Measurements from ENCODE around the gene SKI.
"Not testable (repeated sequence)": the region's sequence is repeated elsewhere in the genome, so short reads cannot be mapped to it uniquely, and the experiment has no call there.

SKI gene

DNA sequence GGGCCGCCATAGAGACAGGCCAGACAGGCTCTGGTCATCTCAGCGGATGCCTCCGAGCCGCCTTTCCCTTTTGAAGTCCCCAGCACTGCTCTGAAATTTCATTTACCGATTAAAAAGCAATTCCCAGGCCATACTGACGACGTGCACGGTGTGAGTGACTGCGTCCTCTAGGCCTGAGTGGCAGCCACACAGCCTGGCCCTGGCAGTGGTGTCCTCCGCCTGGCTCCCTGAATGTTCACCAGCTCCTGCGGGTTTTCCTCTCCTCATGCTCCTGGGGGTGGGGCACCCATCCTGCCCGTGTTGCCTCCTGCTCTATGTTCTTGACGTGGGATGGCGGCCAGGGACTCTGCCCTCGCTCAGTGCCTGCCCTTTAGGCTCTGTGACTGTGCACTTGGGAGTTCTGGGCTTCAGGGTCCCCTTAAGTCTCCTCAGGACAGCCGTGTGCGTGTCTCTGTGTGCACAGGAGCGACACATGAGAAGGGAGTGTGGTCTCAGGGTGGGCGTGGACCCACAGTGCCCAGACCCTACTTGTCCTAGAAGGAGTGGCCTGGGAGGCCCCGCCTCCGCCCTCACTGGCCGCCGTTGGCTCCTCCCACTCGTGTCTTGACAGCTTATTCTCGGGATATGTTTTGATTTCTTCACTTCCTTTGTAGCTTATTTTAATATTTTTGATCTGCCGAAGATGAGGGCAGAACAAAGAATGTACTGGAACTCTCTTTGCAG is 3.6 kb downstream of the SKI start:
- DNase-seq = no peak

DNA sequence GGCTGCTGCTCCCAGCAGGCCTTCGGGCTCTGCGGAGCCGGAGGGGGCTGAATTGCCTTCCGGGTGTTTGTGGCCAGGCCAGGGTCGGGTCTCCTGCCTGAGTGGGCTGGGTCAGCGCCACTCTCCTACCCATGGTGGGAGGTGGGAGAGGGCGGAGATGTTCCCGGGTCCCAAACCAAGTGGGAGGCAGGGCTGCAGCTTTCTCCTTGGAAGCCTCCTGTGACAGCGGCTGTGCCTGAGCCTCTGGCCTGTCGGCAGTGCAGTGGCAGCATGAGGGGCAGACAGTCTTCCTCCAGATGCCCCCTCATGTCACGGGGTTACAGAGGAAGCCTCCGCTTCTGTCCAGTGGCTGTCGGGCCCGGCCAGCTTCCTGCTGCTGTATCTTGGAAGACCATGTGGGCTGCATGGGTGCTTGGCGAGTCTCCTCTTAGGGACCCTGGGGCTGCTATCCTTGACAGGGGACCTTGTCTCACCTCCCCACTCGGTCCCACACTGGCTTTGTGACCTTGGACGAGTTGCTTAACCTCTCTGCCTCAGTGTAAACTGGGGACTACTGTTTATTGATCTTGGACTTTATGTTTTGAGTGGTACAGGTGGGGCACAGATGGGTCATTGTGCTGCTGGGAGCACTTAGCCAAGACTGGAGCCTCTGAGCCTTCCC is 4.3 kb downstream of the SKI start:
- no peak for DNase-seq

DNA sequence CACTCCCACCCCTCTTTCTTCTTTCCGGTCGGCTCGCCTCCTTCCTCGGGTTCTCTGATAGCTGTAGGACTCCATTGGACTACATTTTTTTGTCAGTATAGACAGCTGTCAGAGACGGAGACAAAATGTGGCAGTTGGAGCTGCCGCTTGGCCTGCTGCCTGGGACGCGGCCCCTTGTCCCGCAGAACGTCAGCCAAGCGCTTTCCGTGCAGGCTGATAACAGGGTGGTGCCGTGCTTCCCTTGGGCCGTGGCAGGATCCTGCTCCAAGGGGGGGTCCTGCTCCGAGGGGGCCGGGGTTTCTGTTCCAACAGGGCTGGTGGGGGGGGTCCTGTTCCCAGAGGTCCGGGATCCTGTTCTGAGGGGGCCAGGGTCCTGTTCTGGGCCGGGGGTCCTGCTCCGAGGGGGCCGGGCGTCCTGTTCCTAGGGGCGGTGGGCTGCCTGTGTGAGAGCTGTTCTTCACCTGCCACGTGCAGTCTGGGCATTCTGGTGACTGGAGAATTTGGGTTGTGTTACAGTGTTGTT is 4.9 kb downstream of the SKI start:
- DNase-seq = no peak

DNA sequence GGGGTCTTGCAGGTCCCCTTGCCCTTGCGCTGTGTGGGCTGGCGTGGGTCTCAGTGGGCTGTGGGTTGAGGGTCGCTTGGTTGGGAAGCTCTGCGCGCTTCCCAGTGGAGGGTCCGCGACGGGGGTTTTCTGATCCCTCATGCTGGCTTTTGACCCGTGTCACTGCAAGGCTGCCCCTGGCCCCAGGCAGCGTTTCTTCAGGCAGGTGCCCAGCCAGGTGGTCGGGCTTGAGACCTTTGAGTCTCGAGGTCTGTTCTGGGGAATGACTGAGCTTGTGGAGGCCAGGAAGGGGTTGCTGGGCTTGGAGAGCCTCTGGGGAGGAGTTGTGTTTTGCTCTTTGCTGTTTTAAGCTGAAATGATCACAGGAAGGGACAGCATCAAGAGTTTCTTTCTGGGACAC is 5.3 kb downstream of the SKI start:
- no peak for DNase-seq

DNA sequence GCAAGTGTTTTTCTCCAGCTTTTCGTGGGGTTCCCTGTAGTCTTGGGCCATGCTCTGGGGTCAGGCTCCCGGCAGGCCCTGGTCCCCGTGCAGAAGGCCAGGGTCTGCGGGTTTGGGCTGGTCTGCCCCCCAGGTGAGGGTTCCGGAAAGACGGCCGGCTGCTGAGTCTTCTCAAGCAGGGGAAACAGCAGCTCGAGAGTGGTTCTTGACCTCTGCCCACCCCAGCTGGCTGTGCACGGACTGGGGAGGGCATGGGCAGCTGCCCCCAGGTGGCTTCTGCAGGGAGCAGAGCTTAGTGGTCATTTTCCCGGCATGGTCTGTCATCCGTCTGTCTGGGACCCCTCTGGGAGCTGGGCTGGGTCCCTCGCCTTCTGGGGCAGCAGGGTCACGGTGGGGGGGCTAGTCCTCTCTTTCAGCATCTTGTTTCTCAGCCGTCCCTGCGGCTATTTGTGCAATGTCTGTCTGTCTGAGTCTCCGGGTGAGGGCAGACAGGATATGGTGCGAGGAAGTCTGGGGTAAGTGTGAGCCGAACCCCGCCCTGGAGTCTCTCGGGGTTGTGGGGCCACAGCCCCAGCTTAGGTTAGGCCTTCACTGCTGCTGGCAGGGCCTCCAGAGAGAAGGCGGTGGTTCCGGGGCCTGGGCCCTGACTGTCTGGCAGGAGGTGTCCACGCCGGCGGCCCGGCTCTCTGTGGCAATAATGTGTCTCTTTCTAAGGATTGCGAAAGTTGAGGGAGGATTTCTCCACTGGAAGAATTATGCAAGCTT is 6.1 kb downstream of the SKI start:
- DNase-seq = no peak

DNA sequence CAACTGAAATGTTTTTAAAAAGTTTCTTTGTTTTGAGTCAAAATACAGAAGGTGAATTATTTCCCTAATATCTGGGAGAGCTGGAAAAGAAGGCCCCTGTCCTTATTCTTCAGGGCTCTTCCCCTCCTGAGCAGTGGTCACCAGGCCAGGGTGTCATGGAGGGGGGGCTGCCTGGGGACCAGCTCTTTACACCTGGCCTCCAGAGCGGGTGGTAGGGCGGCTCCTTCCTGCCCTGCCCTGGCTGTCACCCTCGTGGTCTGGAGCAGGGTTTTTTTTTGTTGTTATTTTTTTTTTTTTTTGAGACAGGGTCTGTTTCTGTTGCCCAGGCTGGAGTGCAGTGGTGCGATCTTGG is 6.6 kb downstream of the SKI start:
- DNase-seq = no peak

DNA sequence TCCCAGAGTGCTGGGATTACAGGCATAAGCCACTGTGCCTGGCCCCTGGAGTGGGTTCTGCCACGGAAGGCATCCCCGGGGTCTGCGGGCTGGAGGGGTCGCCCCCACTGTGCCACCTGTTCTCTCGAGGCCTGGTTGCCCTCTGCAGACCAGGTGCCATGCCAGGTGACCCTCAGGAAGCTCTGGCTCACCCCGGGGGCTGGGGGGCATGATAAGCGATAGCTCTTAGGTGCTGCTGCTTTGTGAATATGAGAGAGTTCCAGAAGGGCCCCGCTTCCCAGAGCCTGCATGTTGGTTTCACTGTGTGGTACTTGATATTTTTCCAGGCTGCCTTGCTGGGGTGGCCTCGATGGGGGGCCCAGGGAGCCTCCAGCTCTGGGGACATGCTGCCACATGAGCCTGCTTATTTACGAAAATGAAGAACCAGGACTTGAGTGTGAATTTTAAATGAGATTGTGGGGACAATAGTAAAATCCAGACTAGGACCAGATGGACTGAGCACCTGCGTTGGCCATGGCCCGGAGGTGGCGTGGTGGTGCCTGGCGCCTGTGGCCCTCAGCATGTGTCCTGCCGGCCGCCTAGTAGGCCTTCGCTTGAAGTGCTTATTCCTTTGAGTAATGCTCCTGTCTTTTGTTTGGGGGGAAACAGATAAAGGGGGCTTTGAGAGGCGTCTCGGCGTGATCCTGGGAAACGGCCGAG is 7.3 kb downstream of the SKI start:
- DNase-seq = no peak

DNA sequence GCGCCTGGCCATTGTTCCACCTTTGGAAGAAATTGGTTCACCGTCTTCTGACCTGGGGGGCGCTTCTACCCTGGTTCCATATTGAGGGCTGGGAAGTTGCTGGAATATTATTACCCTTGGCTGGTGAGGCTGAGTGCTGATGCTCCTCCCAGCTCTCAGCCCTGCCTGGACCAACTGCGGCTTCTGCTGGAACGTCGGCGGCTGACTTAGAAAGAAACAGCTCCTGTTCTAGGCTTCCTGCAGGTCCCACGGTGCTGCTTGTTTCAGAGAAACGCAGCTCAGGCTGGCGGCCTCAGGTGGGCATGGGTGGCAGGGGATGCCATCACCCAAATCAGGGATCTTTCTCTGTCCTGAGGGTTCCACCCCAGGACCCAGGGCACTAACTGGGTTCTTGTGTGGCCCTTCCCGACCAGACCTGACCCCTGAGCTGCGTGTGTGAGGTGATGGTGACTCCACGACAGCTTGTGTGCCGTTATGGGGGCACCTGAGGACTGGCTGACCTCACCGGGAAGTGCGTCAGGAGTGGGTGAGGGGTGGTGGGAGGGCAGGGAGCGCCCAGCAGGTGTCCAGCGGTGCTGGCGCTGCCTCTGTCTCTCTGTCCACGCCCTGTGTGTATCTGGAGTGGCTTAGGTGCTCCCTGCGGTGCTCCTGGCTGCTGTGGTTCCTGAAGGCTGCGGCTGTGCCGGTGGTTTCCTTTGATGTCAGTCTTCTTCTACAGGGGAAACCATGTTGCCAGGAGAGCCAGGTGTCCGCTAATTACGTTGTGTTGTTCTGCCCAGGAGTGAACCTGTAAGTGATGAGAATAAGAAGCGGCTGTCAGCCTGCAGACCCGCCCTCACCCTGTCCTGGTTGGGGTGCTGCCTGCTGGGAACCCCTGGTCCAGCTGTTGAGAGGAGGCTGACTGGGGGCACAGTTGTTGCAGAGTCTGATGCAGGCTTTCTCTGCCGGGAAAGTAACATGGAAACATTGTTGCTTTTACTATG is 8.9 kb downstream of the SKI start:
- DNase-seq = no peak

DNA sequence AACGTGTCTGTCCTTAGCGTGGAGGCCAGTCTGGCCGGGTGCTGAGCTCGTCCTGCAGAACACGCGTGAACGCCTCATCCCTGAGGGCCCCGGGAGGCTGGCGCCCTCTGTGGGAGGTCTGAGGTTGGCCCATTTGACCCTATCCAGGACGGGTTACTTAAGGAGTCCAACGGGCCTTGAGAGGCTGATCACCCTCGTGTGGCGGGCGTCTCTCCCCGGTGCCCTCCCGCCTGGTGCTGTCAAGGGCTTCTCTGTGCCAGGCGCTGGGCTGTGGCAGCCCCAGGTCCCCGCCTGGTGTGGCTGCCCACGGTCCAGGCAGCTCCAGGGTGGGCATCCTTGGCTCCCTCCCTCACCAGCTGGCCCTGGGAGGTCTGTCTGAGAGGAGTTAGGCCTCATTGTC is 9.7 kb downstream of the SKI start:
- no peak for DNase-seq

DNA sequence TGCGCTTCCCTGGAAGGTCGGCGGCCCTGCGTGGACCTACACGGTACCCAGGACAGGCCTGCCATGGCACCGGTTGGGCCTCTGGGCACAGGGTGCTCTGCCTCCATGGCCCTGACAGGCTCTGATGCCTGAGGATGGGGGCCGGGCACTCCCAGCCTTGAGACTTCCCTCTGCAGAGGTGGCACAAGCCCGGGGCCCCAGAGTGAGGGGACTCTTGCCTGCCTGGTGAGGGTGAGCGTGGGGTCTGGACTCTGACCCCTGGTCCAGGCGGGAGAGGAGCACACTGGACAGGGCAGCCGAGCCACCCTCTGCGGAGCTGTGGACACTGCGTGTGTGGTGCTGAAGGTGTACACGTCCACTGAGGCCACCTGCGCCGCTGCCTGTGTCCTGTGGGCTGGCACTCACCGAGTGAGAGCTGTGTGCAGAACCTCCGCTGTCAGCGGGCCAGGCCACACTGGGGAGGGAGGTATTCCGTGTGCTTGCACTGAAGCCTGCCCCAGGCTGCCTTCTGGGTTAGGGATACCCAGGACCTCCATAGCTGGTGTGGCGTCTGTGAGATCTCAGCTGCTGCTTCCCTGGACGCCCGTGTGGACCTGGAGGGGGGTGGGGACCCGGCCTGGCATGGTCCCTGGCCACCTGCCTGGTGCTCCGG is 10.4 kb downstream of the SKI start:
- no peak for DNase-seq

DNA sequence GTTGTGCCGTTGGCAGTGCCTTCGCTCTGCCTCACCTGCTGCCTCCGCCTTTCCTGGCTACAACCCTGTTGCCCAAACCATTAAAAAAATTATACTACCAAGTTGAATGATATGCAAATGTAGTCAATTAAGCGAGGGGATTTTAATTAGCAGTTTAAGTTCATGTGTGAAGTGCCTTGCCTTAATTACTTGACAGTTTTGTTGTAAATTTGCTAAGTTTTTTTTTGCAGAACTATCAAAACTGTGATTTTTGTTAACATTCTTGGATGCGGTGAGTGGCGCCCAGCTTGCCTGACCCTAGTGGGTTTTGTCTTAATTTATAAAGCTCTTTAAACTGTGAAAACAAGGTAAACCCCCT is 10.9 kb downstream of the SKI start:
- DNase-seq = no peak

DNA sequence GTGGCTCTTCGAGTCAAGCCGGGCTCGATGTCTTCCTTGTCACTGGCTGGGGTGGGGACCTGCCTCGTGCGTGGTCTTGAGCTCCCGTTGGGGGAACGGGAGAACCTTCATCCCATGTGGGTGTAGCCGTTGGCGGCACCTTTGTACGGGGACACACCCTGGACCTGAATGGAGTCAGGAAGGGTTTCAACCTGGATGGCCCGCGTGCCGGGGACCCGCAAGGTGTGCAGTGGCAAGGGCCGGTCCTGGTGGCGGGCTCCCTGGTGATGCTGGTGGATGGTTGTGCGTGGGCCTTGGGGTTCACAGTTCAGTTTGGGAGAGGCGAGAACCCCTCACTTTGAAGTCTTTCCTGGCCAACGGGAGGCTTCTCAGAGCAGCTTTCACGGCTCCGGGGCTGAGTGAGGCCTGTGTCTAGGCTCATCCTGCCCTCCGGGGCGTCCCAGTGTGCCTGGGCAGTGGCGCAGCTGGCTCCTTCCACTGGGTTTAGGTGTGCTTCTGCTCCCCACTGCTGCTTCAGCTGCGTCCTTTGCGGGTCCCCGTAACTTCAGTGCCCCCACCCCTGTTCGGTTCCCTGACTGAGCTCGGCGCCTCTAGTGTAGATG is 11.4 kb downstream of the SKI start:
- no peak for DNase-seq

DNA sequence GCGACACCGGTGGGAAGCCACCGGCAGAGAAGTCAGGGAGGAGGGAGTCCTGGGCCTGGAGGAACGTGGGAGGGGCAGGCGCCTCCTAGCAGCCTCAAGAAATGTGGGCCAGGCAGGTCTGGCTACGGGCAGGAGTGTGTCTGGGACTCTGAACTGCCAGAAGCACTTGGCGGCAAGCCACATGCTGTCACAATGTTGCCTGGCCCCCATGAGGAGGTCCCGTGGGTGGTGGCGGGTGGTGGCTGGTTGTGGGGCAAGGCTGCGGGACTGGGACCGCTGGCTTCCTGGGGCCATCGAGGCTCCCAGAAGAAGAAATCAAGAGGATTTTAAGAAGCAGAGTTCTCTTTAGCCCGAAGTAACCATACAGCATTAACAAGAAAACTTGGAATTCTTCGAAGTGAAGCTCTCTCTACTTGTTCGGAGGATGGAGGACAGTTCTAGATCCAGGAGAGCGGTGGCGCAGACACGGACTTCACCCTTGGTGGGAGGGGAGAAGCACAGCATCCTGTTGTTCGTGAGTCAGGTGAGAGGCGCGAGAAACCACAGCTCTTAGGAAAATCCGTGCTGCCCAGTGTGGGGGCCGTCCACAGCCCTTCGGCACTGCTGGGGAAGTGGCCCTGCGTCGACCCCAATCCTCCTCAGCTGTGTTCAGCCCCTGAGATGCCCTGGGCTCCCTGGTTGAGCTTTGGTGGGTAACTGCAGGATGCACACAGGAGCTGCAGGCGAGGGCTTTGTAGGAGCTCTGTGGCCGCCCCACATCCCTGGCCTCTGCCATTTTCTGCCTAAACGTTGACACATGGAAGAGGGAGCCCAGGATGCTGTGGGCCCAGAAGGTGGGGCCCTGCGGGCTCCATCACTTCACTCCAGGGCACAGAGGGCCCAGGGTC is 12.4 kb downstream of the SKI start:
- DNase-seq = no peak

DNA sequence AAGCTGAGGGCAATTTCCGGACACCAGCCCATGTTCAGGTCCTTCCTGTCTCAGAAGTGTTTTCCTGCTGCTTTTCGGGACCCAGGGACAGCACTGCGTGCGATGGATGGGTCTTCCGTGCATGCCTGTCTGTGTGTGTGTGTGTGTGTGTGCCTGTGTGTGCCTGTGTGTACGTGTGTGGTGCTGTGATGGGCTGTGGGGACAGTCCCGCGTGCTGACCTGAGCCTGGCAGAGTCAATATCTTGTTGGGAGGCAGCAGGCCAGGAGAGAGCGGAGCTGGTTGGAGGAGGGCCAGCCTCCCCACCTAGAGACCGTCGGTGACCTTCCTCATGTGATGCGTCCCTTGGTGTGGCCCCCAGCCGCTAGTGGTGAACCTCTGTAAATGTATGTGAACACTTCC is 13.7 kb downstream of the SKI start:
- no peak for DNase-seq

DNA sequence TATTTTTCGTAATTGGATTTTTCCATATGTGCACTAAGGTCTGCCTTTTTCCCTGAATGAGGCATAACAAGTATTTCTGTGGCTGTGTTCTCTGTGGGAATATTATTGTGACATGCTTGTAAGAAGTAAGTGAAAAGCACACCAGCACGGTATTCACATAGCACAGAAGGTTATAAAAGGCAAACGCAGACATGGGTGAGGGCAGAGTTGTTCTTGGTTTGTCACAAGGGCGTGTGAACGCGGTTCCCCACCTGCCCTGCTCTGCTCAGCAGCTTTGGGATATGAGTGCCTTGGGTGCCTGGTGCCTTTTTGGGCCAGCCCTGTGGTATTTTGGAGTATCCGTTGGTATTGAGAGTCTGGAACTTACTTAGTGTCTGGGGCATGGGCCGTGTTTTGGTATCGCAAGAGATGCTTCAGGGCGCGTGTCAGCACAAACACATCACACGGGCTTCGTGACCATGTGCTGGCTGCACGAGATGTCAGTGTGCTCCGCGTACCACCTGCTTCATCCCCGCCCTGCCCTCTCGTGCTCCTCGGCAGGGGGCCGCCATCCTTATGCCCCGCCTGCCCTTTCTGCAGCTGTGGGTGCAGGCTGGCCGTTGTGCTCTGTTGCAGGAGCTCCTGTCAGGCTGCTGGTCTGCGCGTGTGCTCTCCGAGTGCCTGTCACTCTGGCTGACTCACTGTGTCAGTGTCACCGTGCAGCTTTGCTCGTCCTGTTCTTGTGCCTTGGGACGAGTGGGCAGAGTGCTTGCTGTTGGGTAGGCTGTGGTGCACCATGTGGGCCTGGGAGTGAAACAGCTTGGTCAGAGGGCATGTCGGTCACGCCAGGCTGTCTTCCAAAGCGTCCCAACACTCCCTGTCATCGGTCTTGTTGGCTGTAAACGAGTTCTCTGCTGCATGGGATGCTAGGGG is 15.0 kb downstream of the SKI start:
- no peak for DNase-seq

DNA sequence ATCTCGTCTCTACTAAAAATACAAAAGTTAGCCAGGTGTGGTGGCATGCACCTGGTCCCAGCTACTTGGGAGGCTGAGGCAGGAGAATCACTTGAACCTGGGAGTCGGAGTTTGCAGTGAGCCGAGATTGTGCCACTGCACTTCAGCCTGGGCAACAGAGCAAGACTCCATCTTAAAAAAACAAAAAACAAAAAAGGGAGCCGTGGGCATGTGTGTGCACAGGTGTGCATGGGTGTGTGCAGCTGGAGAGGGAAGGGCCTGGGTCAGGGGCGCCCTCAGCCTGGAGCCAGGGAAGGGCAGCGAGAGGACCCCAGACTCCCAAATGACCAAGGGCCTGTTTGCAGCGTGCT is 18.9 kb downstream of the SKI start:
- not testable (repeated sequence) for DNase-seq

DNA sequence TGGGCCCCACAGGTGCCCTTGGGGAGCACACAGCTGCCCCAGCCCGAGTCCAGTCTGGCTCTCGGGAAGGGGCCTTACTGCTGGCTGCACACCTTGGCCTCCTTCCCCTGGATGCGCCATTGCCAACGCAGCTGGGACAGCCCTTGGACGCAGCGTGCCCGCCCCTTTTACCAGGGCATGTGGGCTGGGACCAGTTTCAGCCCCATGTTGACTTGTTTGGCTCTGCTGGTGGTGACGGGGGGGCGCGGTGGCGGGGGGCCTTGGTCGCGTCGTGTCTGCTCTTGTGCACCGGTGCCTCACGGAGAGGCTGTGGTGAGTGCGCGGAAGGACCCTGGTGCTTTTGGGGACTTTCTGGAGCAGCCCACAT is 19.6 kb downstream of the SKI start:
- DNase-seq = no peak

DNA sequence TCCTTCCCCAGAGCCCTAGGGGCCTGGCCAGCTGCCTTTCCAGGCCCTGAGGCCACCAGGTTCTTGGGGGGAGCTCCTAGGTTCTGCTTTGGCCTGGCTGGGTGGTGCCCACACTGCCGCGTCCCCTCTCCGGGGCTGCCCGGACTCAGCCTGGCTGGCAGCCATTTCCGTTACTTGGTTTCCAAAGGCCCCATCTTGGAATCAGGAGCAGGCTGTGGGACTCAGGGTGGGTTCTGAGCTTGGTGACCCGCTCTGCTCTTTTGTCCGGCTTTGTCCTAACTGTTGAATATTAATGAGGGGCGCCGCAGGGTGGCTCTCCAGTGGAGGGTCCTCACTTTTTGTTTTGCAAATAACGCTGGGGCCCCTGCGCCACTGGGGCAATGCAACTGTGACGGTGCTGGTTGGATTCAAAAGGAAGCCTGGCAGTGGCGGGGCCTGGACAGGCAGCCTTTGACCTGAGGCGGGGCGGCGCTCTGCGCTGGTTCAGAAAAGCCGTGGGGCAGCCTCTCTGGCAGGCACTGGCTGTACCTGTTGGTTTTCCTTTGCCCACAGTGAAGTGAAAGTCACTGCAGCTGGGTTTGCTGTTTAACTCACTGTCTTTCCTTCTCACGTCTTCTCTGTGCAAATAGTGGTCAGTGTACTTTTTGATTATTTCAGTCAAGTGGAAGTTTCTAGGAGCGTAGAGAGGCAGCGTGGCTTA is 20.2 kb downstream of the SKI start:
- DNase-seq = no peak
